Esophagus muscularis mucosa (tissue), 4 donors: ENCODE results near the gene OR13C2. TPM values are rescaled to one million over a fixed set of nuclear protein-coding genes. Genes with fewer than 3 reads are reported as not detected.
"Not testable (repeated sequence)": the region's sequence is repeated elsewhere in the genome, so short reads cannot be mapped to it uniquely, and the experiment has no call there.

Experiments used
- DNase-seq: peaks from one replicate; pipeline ENCODE4 v3.0.0-alpha.2; 2017; ENCODE audit errors: extremely low spot score
- H3K27ac ChIP-seq, 4 donors: fragments of 200-600 bp; sonication (generic); replicated peaks in 1 of 4; 1 replicate in 3 of 4; 2 replicates in 1 of 4; pipeline ENCODE4 v1.5.1; 2016 to 2019; ENCODE audit warnings: mild to moderate bottlenecking in 1 of 4
- H3K27me3 ChIP-seq, 4 donors: fragments of 200-600 bp; sonication (generic); one replicate each; pipeline versions ENCODE4 v1.5.1 to v1.6.0; 2016 to 2019
- H3K36me3 ChIP-seq, 4 donors: fragments of 200-600 bp; sonication (generic); one replicate each; pipeline ENCODE4 v1.5.1; 2016 to 2019
- H3K4me1 ChIP-seq, 4 donors: fragments of 200-600 bp; sonication (generic); one replicate each; pipeline ENCODE4 v1.5.1; 2016 to 2019
- H3K4me3 ChIP-seq, 4 donors: fragments of 200-600 bp; sonication (generic); 1 replicate in 2 of 4; 2 replicates in 2 of 4; pipeline ENCODE4 v1.5.1; 2016 to 2019; ENCODE audit warnings: mild to moderate bottlenecking in 4 of 4, moderate library complexity in 1 of 4
- H3K9me3 ChIP-seq, 4 donors: fragments of 200-600 bp; sonication (generic); 1 replicate in 3 of 4; 2 replicates in 1 of 4; pipeline ENCODE4 v1.5.1; 2016 to 2019
- EP300 ChIP-seq: sonication (generic); formaldehyde crosslinking; IDR thresholded peaks from one replicate; pipeline ENCODE4 v1.6.1; 2017; ENCODE audit warnings: antibody characterized with exemption
- POLR2A ChIP-seq: fragments of 450-650 bp; IDR thresholded peaks from one replicate; pipeline ENCODE4 v1.6.1; 2017; ENCODE audit warnings: antibody characterized with exemption, moderate library complexity, mild to moderate bottlenecking, low read depth
- POLR2AphosphoS5 ChIP-seq, 2 donors: sonication (generic); formaldehyde crosslinking; IDR thresholded peaks; one replicate each; pipeline ENCODE4 v1.6.1; 2017; ENCODE audit warnings: antibody characterized with exemption in 2 of 2
- WGBS: methylation state at CpG from one replicate; pipeline ENCODE4 v1.1.5; 2018; 5-methylcytosine and 5-hydroxymethylcytosine counted together
- intact Hi-C: fragments of 100-400 bp; cut with DNase I; formaldehyde crosslinking; loops from one replicate; pipeline ENCODE4 v1.15.1; 2023
- total RNA-seq, 4 donors: library from RNA; depleted of rRNA; stranded (reverse); fragments of >200 nt; gene quantifications; one replicate each; pipeline versions ENCODE4 v1.1.0 to v1.2.1, GENCODE V29; 2016
- TF ChIP-seq, protein P1 (sequence below), 3 experiments: fragments of 200-600 bp in 2 of 3; fragments of 450-650 bp in 1 of 3; sonication (generic) in 2 of 3; IDR thresholded peaks; one replicate each; pipeline ENCODE4 v1.5.1; 2017 to 2019; ENCODE audit warnings: antibody characterized with exemption in 3 of 3, mild to moderate bottlenecking in 2 of 3, moderate library complexity in 1 of 3

Gene OR13C2, protein sequence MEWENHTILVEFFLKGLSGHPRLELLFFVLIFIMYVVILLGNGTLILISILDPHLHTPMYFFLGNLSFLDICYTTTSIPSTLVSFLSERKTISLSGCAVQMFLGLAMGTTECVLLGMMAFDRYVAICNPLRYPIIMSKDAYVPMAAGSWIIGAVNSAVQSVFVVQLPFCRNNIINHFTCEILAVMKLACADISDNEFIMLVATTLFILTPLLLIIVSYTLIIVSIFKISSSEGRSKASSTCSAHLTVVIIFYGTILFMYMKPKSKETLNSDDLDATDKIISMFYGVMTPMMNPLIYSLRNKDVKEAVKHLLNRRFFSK
- total RNA-seq: under 1 TPM in 1 of 4 donors, not detected in 3; 0.34 TPM

DNA sequence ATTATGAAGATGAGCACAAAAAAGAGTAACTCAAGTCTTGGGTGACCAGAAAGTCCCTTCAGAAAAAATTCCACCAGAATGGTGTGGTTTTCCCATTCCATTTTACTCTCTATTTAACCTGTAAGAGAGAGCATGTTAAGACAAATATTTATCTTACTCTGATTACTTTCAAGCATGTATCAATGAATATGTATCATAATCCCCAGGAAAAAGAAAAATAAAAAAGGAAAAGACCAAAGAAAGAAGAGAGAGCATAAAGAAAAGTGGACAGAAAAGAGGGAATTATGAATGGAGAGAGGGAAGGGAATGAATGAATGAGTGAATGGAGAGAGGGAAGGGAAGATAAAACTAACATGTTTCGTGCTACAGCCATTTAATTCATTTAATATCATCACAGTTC lies at the start of gene OR13C2:
OR13C2 (minus strand) TSS at position 101 of the 400 bp plus-strand sequence; CDS start at position 101, 0 bp downstream.
- WGBS: 71% methylated on average over 1 of the region's 1 CpG
- H3K27ac ChIP-seq, H3K4me1 ChIP-seq, H3K4me3 ChIP-seq, intact Hi-C loops, H3K9me3 ChIP-seq, DNase-seq, H3K36me3 ChIP-seq, H3K27me3 ChIP-seq: not testable (repeated sequence)

DNA sequence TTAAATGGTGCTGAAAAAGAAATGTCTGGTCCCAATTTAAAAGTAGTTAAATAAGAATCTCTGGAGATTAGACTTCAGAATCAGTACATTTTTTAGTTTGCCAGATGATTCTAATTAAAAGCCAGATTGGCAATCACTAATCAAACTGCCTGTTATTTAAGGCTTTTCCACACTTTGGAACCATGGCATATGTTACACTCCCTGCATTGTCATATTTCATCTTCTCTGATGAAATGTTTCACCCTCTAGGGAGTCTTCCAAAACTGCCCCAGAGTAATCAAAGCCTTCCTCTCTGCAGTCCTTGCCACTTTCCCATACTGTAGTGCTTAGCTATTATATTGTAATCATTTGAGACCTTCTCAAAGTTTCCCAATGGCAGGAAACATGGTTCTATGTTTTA lies 30.0 kb upstream of the OR13C2 start:
- intact Hi-C loops: no loop called here
- Histone ChIP-seq H3K4me1 (no peaks in the 10 kb centered on the region), H3K27ac (no peak overlapping the region)

DNA sequence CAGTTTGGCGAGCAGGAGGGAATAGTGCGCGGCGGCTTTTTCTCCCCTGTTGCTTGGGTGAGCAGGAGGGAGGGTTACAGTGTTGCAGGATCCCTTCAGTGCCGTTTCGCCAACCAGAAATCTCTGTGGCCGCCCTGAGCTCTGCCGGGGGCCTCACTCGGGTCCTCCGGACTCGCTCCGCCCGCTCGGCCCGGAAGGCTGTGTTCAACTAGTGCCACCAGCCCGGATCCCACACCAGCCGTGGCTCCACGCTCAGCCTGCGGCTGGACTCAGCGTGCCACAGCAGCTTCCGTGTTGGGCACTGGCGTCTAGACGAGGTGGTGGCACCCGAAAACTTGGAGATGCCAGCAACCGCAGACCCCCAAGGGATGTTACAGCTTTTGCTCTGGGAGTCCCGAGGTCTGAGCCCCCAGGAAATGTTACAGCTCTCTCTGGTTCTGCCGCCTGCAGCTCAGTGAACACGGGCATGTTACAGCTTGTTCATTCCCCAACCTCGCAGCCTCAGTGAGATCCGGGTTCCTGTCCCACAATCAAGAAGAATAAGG lies 28.6 kb upstream of the OR13C2 start:
- intact Hi-C loops: no loop called here
- 92% methylated on average over 28 of the region's 30 CpGs for WGBS
- TF ChIP-seq POLR2A (no peak), POLR2AphosphoS5 (IDR thresholded peaks at IDR 0.05) (no peak), EP300 (no peak)
- TF ChIP-seq, protein P1, sequence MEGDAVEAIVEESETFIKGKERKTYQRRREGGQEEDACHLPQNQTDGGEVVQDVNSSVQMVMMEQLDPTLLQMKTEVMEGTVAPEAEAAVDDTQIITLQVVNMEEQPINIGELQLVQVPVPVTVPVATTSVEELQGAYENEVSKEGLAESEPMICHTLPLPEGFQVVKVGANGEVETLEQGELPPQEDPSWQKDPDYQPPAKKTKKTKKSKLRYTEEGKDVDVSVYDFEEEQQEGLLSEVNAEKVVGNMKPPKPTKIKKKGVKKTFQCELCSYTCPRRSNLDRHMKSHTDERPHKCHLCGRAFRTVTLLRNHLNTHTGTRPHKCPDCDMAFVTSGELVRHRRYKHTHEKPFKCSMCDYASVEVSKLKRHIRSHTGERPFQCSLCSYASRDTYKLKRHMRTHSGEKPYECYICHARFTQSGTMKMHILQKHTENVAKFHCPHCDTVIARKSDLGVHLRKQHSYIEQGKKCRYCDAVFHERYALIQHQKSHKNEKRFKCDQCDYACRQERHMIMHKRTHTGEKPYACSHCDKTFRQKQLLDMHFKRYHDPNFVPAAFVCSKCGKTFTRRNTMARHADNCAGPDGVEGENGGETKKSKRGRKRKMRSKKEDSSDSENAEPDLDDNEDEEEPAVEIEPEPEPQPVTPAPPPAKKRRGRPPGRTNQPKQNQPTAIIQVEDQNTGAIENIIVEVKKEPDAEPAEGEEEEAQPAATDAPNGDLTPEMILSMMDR (IDR thresholded peaks at IDR 0.05): no peak
- Histone ChIP-seq H3K27ac (no peak overlapping the region), H3K36me3 (no peaks in the 10 kb centered on the region), H3K4me3 (no peak overlapping the region), H3K9me3 (peaks cover 0 to 20% (median 11%) of the 10 kb centered on the region in 4 donors), H3K4me1 (no peaks in the 10 kb centered on the region), H3K27me3 (no peaks in the 10 kb centered on the region)
- DNase-seq: no peak

More for the DNA sequence above, 30.0 kb upstream of the OR13C2 start:
- TF ChIP-seq POLR2AphosphoS5 (IDR thresholded peaks at IDR 0.05): no peak
- TF ChIP-seq POLR2A: no peak
- TF ChIP-seq, protein P1 (IDR thresholded peaks at IDR 0.05): no peak
- no peak for TF ChIP-seq EP300
- no peak for DNase-seq
- H3K36me3 ChIP-seq: no peaks in the 10 kb centered on the region
- H3K9me3 ChIP-seq: peaks cover 0 to 27% (median 17%) of the 10 kb centered on the region in 4 donors
- H3K27me3 ChIP-seq: no peaks in the 10 kb centered on the region
- H3K4me3 ChIP-seq: no peak overlapping the region

DNA sequence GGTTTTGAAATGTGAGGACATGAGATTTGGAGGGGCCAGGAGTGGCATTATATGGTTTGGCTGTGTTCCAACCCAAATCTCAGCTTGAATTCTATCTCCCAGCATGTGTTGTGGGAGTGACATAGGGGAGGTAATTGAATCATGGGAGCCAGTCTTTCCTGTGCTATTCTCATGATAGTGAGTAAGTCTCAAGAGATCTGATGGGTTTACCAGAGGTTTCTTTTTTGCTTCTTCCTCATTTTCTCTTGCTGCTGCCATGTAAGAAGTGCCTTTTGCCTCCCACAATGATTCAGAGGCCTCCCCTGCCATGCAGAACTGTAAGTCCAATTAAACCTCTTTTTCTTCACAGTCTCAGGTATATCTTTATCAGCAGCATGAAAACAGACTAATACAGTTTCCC lies 20.5 kb upstream of the OR13C2 start:
- H3K27ac ChIP-seq, H3K4me3 ChIP-seq, DNase-seq, H3K36me3 ChIP-seq, H3K4me1 ChIP-seq, H3K9me3 ChIP-seq, intact Hi-C loops, H3K27me3 ChIP-seq: not testable (repeated sequence)

DNA sequence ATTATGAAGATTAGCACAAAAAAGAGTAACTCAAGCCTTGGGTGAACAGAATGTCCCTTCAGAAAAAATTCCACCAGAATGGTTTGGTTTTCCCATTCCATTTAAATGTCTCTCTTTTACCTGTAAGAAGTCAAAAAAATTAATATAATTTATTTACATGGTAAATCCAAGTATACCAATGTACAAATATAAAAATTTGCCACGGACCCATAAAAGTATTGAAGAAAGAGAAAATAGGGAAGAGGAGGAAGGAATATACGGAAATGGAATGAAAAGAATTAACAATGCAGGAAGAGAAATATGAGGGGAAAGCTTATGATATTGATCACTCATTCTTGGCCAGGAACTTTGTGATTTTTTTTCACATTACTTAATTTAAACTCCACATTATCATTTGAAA lies 12.7 kb upstream of the OR13C2 start, which contains the start of gene OR13C9:
OR13C9 (minus strand) TSS at position 101 of the 400 bp plus-strand sequence; CDS start at position 101, 0 bp downstream.
- H3K36me3 ChIP-seq: no peaks in the 10 kb centered on the region
- H3K4me3 ChIP-seq: no peak within 1 kb of the TSS
- DNase-seq: no peak
- no peak within 1 kb of the TSS for H3K27ac ChIP-seq
- WGBS: 64% methylated on average over 2 of the region's 2 CpGs
- TF ChIP-seq POLR2AphosphoS5 (IDR thresholded peaks at IDR 0.05) (no peak), POLR2A (no peak), EP300 (no peak)
- TF ChIP-seq, protein P1 (IDR thresholded peaks at IDR 0.05): no peak
- intact Hi-C loops: no loop called here
- H3K27me3 ChIP-seq: no peaks in the 10 kb centered on the region
- H3K9me3 ChIP-seq: peaks cover 0 to 4% (median 0%) of the 10 kb centered on the region in 4 donors
- H3K4me1 ChIP-seq: no peaks in the 10 kb centered on the region
